Activated CD8-positive, alpha-beta memory T cell treated with anti-CD3 and anti-CD28 coated beads for 48 hours (primary cell): ENCODE measurements around the gene MAPK7.
"Not testable (repeated sequence)": the region's sequence is repeated elsewhere in the genome, so short reads cannot be mapped to it uniquely, and the experiment has no call there.

Experiments
- DNase-seq, 3 experiments: peaks; one replicate each; pipeline ENCODE4 v3.0.0-alpha.2; 2020; ENCODE audit warnings: low read depth in 2 of 3, low spot score in 2 of 3

The MAPK7 gene

GRCh38 chr17:19342611-19343255 is 35.6 kb upstream of the MAPK7 start:
- no peak for DNase-seq

- DNase-seq = no peak
These were observed 35.1 kb upstream of the MAPK7 start for GRCh38 chr17:19343256-19343630.

GRCh38 chr17:19343671-19344151 is 34.6 kb upstream of the MAPK7 start:
- DNase-seq = no peak

- DNase-seq = no peak
These were observed 33.8 kb upstream of the MAPK7 start for GRCh38 chr17:19344311-19345066.

GRCh38 chr17:19345067-19345460 is 33.2 kb upstream of the MAPK7 start:
- DNase-seq = no peak

GRCh38 chr17:19345486-19346350 is 32.6 kb upstream of the MAPK7 start:
- no peak for DNase-seq

GRCh38 chr17:19346351-19347255 is 31.7 kb upstream of the MAPK7 start:
- DNase-seq = no peak

- DNase-seq = no peak
These were observed 30.8 kb upstream of the MAPK7 start for GRCh38 chr17:19347323-19348080.

- no peak for DNase-seq
These were observed 30.1 kb upstream of the MAPK7 start for GRCh38 chr17:19348081-19348650.

GRCh38 chr17:19348806-19349205 is 29.5 kb upstream of the MAPK7 start:
- DNase-seq = no peak

GRCh38 chr17:19353401-19353800 is 24.9 kb upstream of the MAPK7 start:
- DNase-seq = not testable (repeated sequence)

- DNase-seq = no peak
These were observed 23.6 kb upstream of the MAPK7 start for GRCh38 chr17:19354748-19355147.

GRCh38 chr17:19357351-19357750 is 20.9 kb upstream of the MAPK7 start:
- no peak for DNase-seq

- DNase-seq = no peak
These were observed 20.5 kb upstream of the MAPK7 start for GRCh38 chr17:19357761-19358160.

- DNase-seq = no peak
These were observed 19.1 kb upstream of the MAPK7 start for GRCh38 chr17:19359151-19359550.

GRCh38 chr17:19359856-19360255 is 18.4 kb upstream of the MAPK7 start:
- DNase-seq = no peak

- no peak for DNase-seq
These were observed 17.5 kb upstream of the MAPK7 start for GRCh38 chr17:19360772-19361171.

GRCh38 chr17:19361326-19361725 is 17.0 kb upstream of the MAPK7 start:
- DNase-seq = no peak

- DNase-seq = no peak
These were observed 16.4 kb upstream of the MAPK7 start for GRCh38 chr17:19361944-19362276.
